MM.1S (cell line): ENCODE data around the gene KLHL35.

Experiments
- DNase-seq: peaks from one replicate; pipeline ENCODE4 v3.0.0-alpha.2; 2015
- H2AFZ ChIP-seq: fragments of 300-600 bp; sonication (generic); 2 replicates; pipeline ENCODE4 v1.6.0; 2016; ENCODE audit warnings: antibody characterized with exemption, low read length
- H3F3A ChIP-seq: fragments of 300-600 bp; sonication (generic); 2 replicates; pipeline ENCODE4 v1.6.1; 2016; ENCODE audit warnings: mild to moderate bottlenecking, antibody characterized with exemption, low read length, moderate library complexity, mixed read lengths; ENCODE audit not compliant: insufficient read depth
- H3K27ac ChIP-seq: fragments of 300-600 bp; sonication (generic); 2 replicates; pipeline ENCODE4 v1.5.1; 2016; ENCODE audit warnings: mild to moderate bottlenecking, low read length
- H3K27me3 ChIP-seq: fragments of 300-600 bp; sonication (generic); replicated peaks from 2 replicates; pipeline ENCODE4 v1.6.0; 2016; ENCODE audit warnings: low read length; ENCODE audit not compliant: insufficient read depth
- H3K36me3 ChIP-seq: fragments of 300-600 bp; sonication (generic); replicated peaks from 2 replicates; pipeline ENCODE4 v1.6.1; 2016; ENCODE audit warnings: mild to moderate bottlenecking, low read length, mixed read lengths; ENCODE audit not compliant: insufficient read depth
- H3K4me1 ChIP-seq: fragments of 300-600 bp; sonication (generic); 2 replicates; pipeline ENCODE4 v1.6.1; 2016; ENCODE audit warnings: low read length, mixed read lengths
- H3K4me2 ChIP-seq: fragments of 300-600 bp; sonication (generic); 2 replicates; pipeline ENCODE4 v1.6.0; 2016; ENCODE audit warnings: low read depth, low read length
- H3K4me3 ChIP-seq: fragments of 300-600 bp; sonication (generic); 2 replicates; pipeline ENCODE4 v1.5.1; 2016; ENCODE audit warnings: low read length, mixed read lengths
- H3K79me2 ChIP-seq: fragments of 300-600 bp; sonication (generic); 2 replicates; pipeline ENCODE4 v1.6.1; 2016; ENCODE audit warnings: mixed run types, low read length, mixed read lengths
- H3K9ac ChIP-seq: fragments of 300-600 bp; sonication (generic); 2 replicates; pipeline ENCODE4 v1.6.1; 2016; ENCODE audit warnings: low read length, mixed read lengths
- H3K9me2 ChIP-seq: fragments of 300-600 bp; sonication (generic); replicated peaks from 2 replicates; pipeline ENCODE4 v1.6.1; 2016; ENCODE audit warnings: mild to moderate bottlenecking, low read length, mixed read lengths; ENCODE audit not compliant: insufficient read depth
- H3K9me3 ChIP-seq: fragments of 300-600 bp; sonication (generic); replicated peaks from 2 replicates; pipeline ENCODE4 v1.6.1; 2016; ENCODE audit warnings: mild to moderate bottlenecking, low read length, mixed read lengths; ENCODE audit not compliant: insufficient read depth
- H4K20me1 ChIP-seq: fragments of 300-600 bp; sonication (generic); 2 replicates; pipeline ENCODE4 v1.6.1; 2016; ENCODE audit warnings: mild to moderate bottlenecking, low read length, moderate library complexity, mixed read lengths; ENCODE audit not compliant: insufficient read depth
- EZH2 ChIP-seq: fragments of 300-600 bp; sonication (generic); optimal IDR thresholded peaks from 2 replicates; pipeline ENCODE3; 2017; ENCODE audit warnings: low read depth, mild to moderate bottlenecking, antibody characterized with exemption, low read length, mixed read lengths
- EZH2phosphoT487 ChIP-seq: fragments of 300-600 bp; sonication (generic); IDR thresholded peaks from 2 replicates; pipeline ENCODE4 v1.6.1; 2018; ENCODE audit warnings: antibody characterized with exemption, low read length
- TF ChIP-seq, protein P1 (sequence below): fragments of 300-600 bp; sonication (generic); IDR thresholded peaks from 2 replicates; pipeline ENCODE4 v1.5.1; 2016; ENCODE audit warnings: antibody characterized with exemption, low read length, mixed read lengths

Gene KLHL35

GRCh38 chr11:75422248-75423231 lies 10.5 kb downstream of the KLHL35 start:
- Histone ChIP-seq H3K4me2 (no peak overlapping the region), H3K27me3 (no peaks in the 10 kb centered on the region), H3K4me3 (no peak overlapping the region), H3K36me3 (no peaks in the 10 kb centered on the region), H3K27ac (no peak overlapping the region), H3K79me2 (no peaks in the 10 kb centered on the region), H3K9me3 (no peaks in the 10 kb centered on the region), H2AFZ (no peak overlapping the region), H3K9me2 (no peaks in the 10 kb centered on the region), H4K20me1 (no peaks in the 10 kb centered on the region), H3F3A (peaks cover 6% of the 10 kb centered on the region; the same call in 1 of the 2 replicates), H3K9ac (no peak overlapping the region), H3K4me1 (no peaks in the 10 kb centered on the region)
- TF ChIP-seq EZH2phosphoT487 (no peak), EZH2 (no peak)
- TF ChIP-seq, protein P1, sequence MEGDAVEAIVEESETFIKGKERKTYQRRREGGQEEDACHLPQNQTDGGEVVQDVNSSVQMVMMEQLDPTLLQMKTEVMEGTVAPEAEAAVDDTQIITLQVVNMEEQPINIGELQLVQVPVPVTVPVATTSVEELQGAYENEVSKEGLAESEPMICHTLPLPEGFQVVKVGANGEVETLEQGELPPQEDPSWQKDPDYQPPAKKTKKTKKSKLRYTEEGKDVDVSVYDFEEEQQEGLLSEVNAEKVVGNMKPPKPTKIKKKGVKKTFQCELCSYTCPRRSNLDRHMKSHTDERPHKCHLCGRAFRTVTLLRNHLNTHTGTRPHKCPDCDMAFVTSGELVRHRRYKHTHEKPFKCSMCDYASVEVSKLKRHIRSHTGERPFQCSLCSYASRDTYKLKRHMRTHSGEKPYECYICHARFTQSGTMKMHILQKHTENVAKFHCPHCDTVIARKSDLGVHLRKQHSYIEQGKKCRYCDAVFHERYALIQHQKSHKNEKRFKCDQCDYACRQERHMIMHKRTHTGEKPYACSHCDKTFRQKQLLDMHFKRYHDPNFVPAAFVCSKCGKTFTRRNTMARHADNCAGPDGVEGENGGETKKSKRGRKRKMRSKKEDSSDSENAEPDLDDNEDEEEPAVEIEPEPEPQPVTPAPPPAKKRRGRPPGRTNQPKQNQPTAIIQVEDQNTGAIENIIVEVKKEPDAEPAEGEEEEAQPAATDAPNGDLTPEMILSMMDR: no peak
- no peak for DNase-seq

DNA sequence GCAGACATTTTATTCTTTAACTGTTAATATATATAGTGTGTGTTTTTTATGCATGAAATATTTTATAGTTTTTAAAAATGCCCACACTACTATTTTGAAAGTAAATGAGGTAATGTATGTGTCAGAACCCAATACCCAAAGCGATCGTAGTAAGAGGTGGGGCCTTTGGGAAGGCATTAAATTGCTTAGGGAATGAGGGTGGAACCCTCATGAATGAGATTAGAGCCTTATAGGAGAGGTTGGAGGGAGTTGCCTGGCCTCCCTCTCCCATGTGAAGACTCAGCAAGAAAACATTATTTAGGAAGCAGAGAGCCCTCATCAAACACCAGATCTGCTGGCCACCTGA lies 11.1 kb downstream of the KLHL35 start:
- TF ChIP-seq EZH2 (no peak), EZH2phosphoT487 (no peak)
- TF ChIP-seq, protein P1: no peak
- no peak overlapping the region for H3K27ac ChIP-seq

GRCh38 chr11:75421035-75421602 lies 11.9 kb downstream of the KLHL35 start:
- DNase-seq: no peak
- H3F3A ChIP-seq: peaks cover 6% of the 10 kb centered on the region; the same call in 1 of the 2 replicates
- H3K79me2 ChIP-seq: no peaks in the 10 kb centered on the region
- H2AFZ ChIP-seq: no peak overlapping the region
- TF ChIP-seq, protein P1: no peak
- TF ChIP-seq EZH2: no peak
- no peak for TF ChIP-seq EZH2phosphoT487
- H3K9me2 ChIP-seq: no peaks in the 10 kb centered on the region
- no peak overlapping the region for H3K27ac ChIP-seq
- no peaks in the 10 kb centered on the region for H3K4me1 ChIP-seq
- no peak overlapping the region for H3K4me3 ChIP-seq
- H3K36me3 ChIP-seq: no peaks in the 10 kb centered on the region
- H3K27me3 ChIP-seq: no peaks in the 10 kb centered on the region
- no peak overlapping the region for H3K4me2 ChIP-seq
- H3K9ac ChIP-seq: no peak overlapping the region
- H4K20me1 ChIP-seq: no peaks in the 10 kb centered on the region
- H3K9me3 ChIP-seq: no peaks in the 10 kb centered on the region

More for the DNA sequence above, 11.1 kb downstream of the KLHL35 start:
- no peak overlapping the region for H3K9ac ChIP-seq
- H3K4me2 ChIP-seq: no peak overlapping the region
- H2AFZ ChIP-seq: no peak overlapping the region
- no peaks in the 10 kb centered on the region for H3K79me2 ChIP-seq
- no peaks in the 10 kb centered on the region for H3K9me3 ChIP-seq
- no peaks in the 10 kb centered on the region for H4K20me1 ChIP-seq
- no peak overlapping the region for H3K4me3 ChIP-seq
- H3F3A ChIP-seq: peaks cover 6% of the 10 kb centered on the region; the same call in 1 of the 2 replicates
- DNase-seq: no peak
- no peaks in the 10 kb centered on the region for H3K36me3 ChIP-seq
- H3K4me1 ChIP-seq: no peaks in the 10 kb centered on the region
- no peaks in the 10 kb centered on the region for H3K27me3 ChIP-seq
- no peaks in the 10 kb centered on the region for H3K9me2 ChIP-seq
